Mesodermal cell (in vitro differentiated cells): Measurements from ENCODE around the gene SATB2.

ENCODE experiments used
- H3K27ac ChIP-seq: 2 replicates; pipeline ENCODE4 v1.7.0; 2013; ENCODE audit warnings: mild to moderate bottlenecking, low read depth, low read length, moderate library complexity; ENCODE audit not compliant: severe bottlenecking
- H3K36me3 ChIP-seq: 2 replicates; pipeline ENCODE4 v1.7.1; 2013; ENCODE audit warnings: mild to moderate bottlenecking, low read length, moderate library complexity; ENCODE audit not compliant: control insufficient read depth, insufficient read depth
- H3K4me1 ChIP-seq: one replicate; pipeline ENCODE4 v1.7.1; 2013; ENCODE audit warnings: mild to moderate bottlenecking, low read length; ENCODE audit not compliant: insufficient read depth, control insufficient read depth, poor library complexity, severe bottlenecking
- H3K4me3 ChIP-seq: 2 replicates; pipeline ENCODE4 v1.7.0; 2013; ENCODE audit warnings: low read length, control low read depth, mild to moderate bottlenecking; ENCODE audit not compliant: insufficient read depth, poor library complexity, severe bottlenecking; ENCODE audit errors: extremely low read depth
- H3K9me3 ChIP-seq: 2 replicates; pipeline ENCODE4 v1.7.1; 2013; ENCODE audit warnings: mild to moderate bottlenecking, low read length, moderate library complexity; ENCODE audit not compliant: control insufficient read depth
- WGBS, 2 experiments: methylation state at CpG; one replicate each; pipeline ENCODE4 v1.1.5; 2013; ENCODE audit warnings: missing lambda C conversion rate in 2 of 2; ENCODE audit not compliant: insufficient coverage in 2 of 2; 5-methylcytosine and 5-hydroxymethylcytosine counted together

SATB2 gene

GRCh38 chr2:199356412-199356811, 101.3 kb downstream of the SATB2 start:
- no peaks in the 10 kb centered on the region for H3K36me3 ChIP-seq
- WGBS, 2 experiments, result 83 to 100% methylated on average over 1 of the region's 5 CpGs
- no peak overlapping the region for H3K27ac ChIP-seq
- no peaks in the 10 kb centered on the region for H3K9me3 ChIP-seq
- no peak overlapping the region for H3K4me3 ChIP-seq
- peaks cover 3% of the 10 kb centered on the region for H3K4me1 ChIP-seq

- H3K36me3 ChIP-seq, result peaks cover 5% of the 10 kb centered on the region
- no peaks in the 10 kb centered on the region for H3K9me3 ChIP-seq
- H3K4me1 ChIP-seq, result no peaks in the 10 kb centered on the region
- 93 to 100% methylated on average over 3 to 4 of the region's 7 CpGs for WGBS, 2 experiments
- no peak overlapping the region for H3K27ac ChIP-seq
- H3K4me3 ChIP-seq, result no peak overlapping the region
These were observed 108.9 kb downstream of the SATB2 start for GRCh38 chr2:199348871-199349270.

GRCh38 chr2:199344012-199344411, 113.7 kb downstream of the SATB2 start:
- Histone ChIP-seq H3K4me3 (no peak overlapping the region), H3K4me1 (no peaks in the 10 kb centered on the region), H3K9me3 (no peaks in the 10 kb centered on the region), H3K36me3 (peaks cover 5% of the 10 kb centered on the region), H3K27ac (no peak overlapping the region)
- WGBS, 2 experiments, result 100% methylated on average over 1 of the region's 2 CpGs; no CpG with 5 or more reads in 1 of the 2 experiments

GRCh38 chr2:199342334-199342733, 115.4 kb downstream of the SATB2 start:
- Histone ChIP-seq H3K4me1 (no peaks in the 10 kb centered on the region), H3K36me3 (peaks cover under 1% of the 10 kb centered on the region), H3K4me3 (no peak overlapping the region), H3K27ac (no peak overlapping the region), H3K9me3 (no peaks in the 10 kb centered on the region)
- 75 to 100% methylated on average over 1 of the region's 1 CpG for whole genome bisulfite sequencing, 2 experiments

GRCh38 chr2:199341123-199341522, 116.6 kb downstream of the SATB2 start:
- Histone ChIP-seq H3K4me1 (no peaks in the 10 kb centered on the region), H3K36me3 (no peaks in the 10 kb centered on the region), H3K4me3 (no peak overlapping the region), H3K9me3 (no peaks in the 10 kb centered on the region), H3K27ac (no peak overlapping the region)
- WGBS, 2 experiments, result 80% methylated on average over 2 of the region's 3 CpGs; no CpG with 5 or more reads in 1 of the 2 experiments

- 89% methylated on average over 1 of the region's 3 CpGs; no CpG with 5 or more reads in 1 of the 2 experiments for WGBS, 2 experiments
- Histone ChIP-seq H3K4me1 (no peaks in the 10 kb centered on the region), H3K27ac (no peak overlapping the region), H3K4me3 (no peak overlapping the region), H3K36me3 (no peaks in the 10 kb centered on the region), H3K9me3 (no peaks in the 10 kb centered on the region)
These were observed 117.7 kb downstream of the SATB2 start for GRCh38 chr2:199339891-199340605.

GRCh38 chr2:199336546-199336945, 121.2 kb downstream of the SATB2 start:
- no peak overlapping the region for H3K4me3 ChIP-seq
- no peaks in the 10 kb centered on the region for H3K4me1 ChIP-seq
- H3K27ac ChIP-seq, result no peak overlapping the region
- no peaks in the 10 kb centered on the region for H3K36me3 ChIP-seq
- no peaks in the 10 kb centered on the region for H3K9me3 ChIP-seq
- 86% methylated on average over 1 of the region's 2 CpGs; no CpG with 5 or more reads in 1 of the 2 experiments for WGBS, 2 experiments

- no peak overlapping the region for H3K4me3 ChIP-seq
- 100% methylated on average over 1 of the region's 2 CpGs; no CpG with 5 or more reads in 1 of the 2 experiments for WGBS, 2 experiments
- H3K9me3 ChIP-seq, result no peaks in the 10 kb centered on the region
- H3K36me3 ChIP-seq, result no peaks in the 10 kb centered on the region
- no peaks in the 10 kb centered on the region for H3K4me1 ChIP-seq
- no peak overlapping the region for H3K27ac ChIP-seq
These were observed 122.2 kb downstream of the SATB2 start for GRCh38 chr2:199335502-199335901.

GRCh38 chr2:199329466-199329865, 128.3 kb downstream of the SATB2 start:
- Histone ChIP-seq H3K36me3 (no peaks in the 10 kb centered on the region), H3K4me3 (no peak overlapping the region), H3K9me3 (no peaks in the 10 kb centered on the region), H3K4me1 (no peaks in the 10 kb centered on the region), H3K27ac (no peak overlapping the region)
- 80 to 100% methylated on average over 2 to 3 of the region's 5 CpGs for WGBS, 2 experiments

- Histone ChIP-seq H3K9me3 (no peaks in the 10 kb centered on the region), H3K4me1 (no peaks in the 10 kb centered on the region), H3K4me3 (no peak overlapping the region), H3K27ac (no peak overlapping the region), H3K36me3 (no peaks in the 10 kb centered on the region)
- WGBS, 2 experiments, result 100% methylated on average over 1 of the region's 4 CpGs
These were observed 128.7 kb downstream of the SATB2 start for GRCh38 chr2:199329031-199329430.

GRCh38 chr2:199325881-199326280, 131.9 kb downstream of the SATB2 start:
- WGBS, 2 experiments, result no CpG with 5 or more reads among the region's 1 CpG
- Histone ChIP-seq H3K4me1 (no peaks in the 10 kb centered on the region), H3K9me3 (no peaks in the 10 kb centered on the region), H3K27ac (no peak overlapping the region), H3K4me3 (no peak overlapping the region), H3K36me3 (no peaks in the 10 kb centered on the region)
